ENCODE data around the gene PDZD2. TPM values are rescaled to one million over a fixed set of nuclear protein-coding genes. Genes with fewer than 3 reads are reported as not detected.

PDZD2 gene
- total and polyA plus RNA-seq, 2 experiments from 2014 or later, result 8.3 to 16.9 TPM

DNA sequence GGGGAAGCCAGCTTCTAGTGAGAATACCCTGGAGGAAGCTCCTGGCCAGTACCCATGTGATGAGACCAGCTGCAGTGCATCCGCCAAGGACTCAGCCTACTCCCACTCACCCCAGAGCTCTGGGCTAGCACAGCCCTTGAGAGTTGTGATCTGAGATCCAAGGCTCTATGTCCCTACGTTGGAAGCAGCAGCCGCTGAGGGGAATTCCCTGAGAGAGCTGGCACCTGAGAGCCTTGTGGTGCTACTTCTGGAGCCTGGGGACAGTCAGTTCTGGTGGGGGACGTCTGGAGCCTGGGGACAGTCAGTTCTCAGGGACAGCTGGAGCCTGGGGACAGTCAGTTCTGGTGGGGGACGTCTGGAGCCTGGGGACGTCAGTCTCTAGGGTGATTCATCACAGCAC is 39.2 kb downstream of the PDZD2 start:
- H3K27ac Mint-ChIP-seq, result no peak overlapping the region
- no peak for TF ChIP-seq NANOG (IDR thresholded peaks at IDR 0.05; ENCODE audit: borderline replicate concordance)
- TF ChIP-seq EZH2 (IDR thresholded peaks at IDR 0.05; ENCODE audit: low read depth, unreplicated experiment), result no peak
- no peak for TF ChIP-seq ZNF331 (CRISPR knock-in tag; IDR thresholded peaks at IDR 0.05; ENCODE audit: low read depth)
- TF ChIP-seq, protein P1, sequence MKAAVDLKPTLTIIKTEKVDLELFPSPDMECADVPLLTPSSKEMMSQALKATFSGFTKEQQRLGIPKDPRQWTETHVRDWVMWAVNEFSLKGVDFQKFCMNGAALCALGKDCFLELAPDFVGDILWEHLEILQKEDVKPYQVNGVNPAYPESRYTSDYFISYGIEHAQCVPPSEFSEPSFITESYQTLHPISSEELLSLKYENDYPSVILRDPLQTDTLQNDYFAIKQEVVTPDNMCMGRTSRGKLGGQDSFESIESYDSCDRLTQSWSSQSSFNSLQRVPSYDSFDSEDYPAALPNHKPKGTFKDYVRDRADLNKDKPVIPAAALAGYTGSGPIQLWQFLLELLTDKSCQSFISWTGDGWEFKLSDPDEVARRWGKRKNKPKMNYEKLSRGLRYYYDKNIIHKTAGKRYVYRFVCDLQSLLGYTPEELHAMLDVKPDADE (IDR thresholded peaks at IDR 0.05), result no peak
- no peak for TF ChIP-seq STAT1 (IDR thresholded peaks at IDR 0.05; ENCODE audit: unreplicated experiment)
- no peak for TF ChIP-seq CREB1 (CRISPR knock-in tag; IDR thresholded peaks at IDR 0.05; ENCODE audit: low read depth)
- TF ChIP-seq, protein P2, sequence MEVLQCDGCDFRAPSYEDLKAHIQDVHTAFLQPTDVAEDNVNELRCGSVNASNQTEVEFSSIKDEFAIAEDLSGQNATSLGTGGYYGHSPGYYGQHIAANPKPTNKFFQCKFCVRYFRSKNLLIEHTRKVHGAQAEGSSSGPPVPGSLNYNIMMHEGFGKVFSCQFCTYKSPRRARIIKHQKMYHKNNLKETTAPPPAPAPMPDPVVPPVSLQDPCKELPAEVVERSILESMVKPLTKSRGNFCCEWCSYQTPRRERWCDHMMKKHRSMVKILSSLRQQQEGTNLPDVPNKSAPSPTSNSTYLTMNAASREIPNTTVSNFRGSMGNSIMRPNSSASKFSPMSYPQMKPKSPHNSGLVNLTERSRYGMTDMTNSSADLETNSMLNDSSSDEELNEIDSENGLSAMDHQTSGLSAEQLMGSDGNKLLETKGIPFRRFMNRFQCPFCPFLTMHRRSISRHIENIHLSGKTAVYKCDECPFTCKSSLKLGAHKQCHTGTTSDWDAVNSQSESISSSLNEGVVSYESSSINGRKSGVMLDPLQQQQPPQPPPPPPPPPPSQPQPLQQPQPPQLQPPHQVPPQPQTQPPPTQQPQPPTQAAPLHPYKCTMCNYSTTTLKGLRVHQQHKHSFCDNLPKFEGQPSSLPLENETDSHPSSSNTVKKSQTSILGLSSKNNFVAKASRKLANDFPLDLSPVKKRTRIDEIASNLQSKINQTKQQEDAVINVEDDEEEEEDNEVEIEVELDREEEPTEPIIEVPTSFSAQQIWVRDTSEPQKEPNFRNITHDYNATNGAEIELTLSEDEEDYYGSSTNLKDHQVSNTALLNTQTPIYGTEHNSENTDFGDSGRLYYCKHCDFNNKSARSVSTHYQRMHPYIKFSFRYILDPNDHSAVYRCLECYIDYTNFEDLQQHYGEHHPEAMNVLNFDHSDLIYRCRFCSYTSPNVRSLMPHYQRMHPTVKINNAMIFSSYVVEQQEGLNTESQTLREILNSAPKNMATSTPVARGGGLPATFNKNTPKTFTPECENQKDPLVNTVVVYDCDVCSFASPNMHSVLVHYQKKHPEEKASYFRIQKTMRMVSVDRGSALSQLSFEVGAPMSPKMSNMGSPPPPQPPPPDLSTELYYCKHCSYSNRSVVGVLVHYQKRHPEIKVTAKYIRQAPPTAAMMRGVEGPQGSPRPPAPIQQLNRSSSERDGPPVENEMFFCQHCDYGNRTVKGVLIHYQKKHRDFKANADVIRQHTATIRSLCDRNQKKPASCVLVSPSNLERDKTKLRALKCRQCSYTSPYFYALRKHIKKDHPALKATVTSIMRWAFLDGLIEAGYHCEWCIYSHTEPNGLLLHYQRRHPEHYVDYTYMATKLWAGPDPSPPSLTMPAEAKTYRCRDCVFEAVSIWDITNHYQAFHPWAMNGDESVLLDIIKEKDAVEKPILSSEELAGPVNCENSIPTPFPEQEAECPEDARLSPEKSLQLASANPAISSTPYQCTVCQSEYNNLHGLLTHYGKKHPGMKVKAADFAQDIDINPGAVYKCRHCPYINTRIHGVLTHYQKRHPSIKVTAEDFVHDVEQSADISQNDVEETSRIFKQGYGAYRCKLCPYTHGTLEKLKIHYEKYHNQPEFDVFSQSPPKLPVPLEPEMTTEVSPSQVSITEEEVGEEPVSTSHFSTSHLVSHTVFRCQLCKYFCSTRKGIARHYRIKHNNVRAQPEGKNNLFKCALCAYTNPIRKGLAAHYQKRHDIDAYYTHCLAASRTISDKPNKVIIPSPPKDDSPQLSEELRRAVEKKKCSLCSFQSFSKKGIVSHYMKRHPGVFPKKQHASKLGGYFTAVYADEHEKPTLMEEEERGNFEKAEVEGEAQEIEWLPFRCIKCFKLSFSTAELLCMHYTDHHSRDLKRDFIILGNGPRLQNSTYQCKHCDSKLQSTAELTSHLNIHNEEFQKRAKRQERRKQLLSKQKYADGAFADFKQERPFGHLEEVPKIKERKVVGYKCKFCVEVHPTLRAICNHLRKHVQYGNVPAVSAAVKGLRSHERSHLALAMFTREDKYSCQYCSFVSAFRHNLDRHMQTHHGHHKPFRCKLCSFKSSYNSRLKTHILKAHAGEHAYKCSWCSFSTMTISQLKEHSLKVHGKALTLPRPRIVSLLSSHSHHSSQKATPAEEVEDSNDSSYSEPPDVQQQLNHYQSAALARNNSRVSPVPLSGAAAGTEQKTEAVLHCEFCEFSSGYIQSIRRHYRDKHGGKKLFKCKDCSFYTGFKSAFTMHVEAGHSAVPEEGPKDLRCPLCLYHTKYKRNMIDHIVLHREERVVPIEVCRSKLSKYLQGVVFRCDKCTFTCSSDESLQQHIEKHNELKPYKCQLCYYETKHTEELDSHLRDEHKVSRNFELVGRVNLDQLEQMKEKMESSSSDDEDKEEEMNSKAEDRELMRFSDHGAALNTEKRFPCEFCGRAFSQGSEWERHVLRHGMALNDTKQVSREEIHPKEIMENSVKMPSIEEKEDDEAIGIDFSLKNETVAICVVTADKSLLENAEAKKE (CRISPR knock-in tag; IDR thresholded peaks at IDR 0.05), result no peak
- TF ChIP-seq, protein P3, sequence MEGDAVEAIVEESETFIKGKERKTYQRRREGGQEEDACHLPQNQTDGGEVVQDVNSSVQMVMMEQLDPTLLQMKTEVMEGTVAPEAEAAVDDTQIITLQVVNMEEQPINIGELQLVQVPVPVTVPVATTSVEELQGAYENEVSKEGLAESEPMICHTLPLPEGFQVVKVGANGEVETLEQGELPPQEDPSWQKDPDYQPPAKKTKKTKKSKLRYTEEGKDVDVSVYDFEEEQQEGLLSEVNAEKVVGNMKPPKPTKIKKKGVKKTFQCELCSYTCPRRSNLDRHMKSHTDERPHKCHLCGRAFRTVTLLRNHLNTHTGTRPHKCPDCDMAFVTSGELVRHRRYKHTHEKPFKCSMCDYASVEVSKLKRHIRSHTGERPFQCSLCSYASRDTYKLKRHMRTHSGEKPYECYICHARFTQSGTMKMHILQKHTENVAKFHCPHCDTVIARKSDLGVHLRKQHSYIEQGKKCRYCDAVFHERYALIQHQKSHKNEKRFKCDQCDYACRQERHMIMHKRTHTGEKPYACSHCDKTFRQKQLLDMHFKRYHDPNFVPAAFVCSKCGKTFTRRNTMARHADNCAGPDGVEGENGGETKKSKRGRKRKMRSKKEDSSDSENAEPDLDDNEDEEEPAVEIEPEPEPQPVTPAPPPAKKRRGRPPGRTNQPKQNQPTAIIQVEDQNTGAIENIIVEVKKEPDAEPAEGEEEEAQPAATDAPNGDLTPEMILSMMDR (conservative IDR thresholded peaks at IDR 0.05; ENCODE audit: low read depth in 2 of 2), result no peak
- no peak for TF ChIP-seq ZNF114 (CRISPR knock-in tag; IDR thresholded peaks at IDR 0.05)
- TF ChIP-seq POLR2AphosphoS5 (IDR thresholded peaks at IDR 0.05; ENCODE audit: low read depth), result no peak
- no peak for TF ChIP-seq EZH2phosphoT487 (IDR thresholded peaks at IDR 0.05; ENCODE audit: unreplicated experiment)
- TF ChIP-seq JUNB (IDR thresholded peaks at IDR 0.05; ENCODE audit: unreplicated experiment), result no peak
- TF ChIP-seq, protein P4, sequence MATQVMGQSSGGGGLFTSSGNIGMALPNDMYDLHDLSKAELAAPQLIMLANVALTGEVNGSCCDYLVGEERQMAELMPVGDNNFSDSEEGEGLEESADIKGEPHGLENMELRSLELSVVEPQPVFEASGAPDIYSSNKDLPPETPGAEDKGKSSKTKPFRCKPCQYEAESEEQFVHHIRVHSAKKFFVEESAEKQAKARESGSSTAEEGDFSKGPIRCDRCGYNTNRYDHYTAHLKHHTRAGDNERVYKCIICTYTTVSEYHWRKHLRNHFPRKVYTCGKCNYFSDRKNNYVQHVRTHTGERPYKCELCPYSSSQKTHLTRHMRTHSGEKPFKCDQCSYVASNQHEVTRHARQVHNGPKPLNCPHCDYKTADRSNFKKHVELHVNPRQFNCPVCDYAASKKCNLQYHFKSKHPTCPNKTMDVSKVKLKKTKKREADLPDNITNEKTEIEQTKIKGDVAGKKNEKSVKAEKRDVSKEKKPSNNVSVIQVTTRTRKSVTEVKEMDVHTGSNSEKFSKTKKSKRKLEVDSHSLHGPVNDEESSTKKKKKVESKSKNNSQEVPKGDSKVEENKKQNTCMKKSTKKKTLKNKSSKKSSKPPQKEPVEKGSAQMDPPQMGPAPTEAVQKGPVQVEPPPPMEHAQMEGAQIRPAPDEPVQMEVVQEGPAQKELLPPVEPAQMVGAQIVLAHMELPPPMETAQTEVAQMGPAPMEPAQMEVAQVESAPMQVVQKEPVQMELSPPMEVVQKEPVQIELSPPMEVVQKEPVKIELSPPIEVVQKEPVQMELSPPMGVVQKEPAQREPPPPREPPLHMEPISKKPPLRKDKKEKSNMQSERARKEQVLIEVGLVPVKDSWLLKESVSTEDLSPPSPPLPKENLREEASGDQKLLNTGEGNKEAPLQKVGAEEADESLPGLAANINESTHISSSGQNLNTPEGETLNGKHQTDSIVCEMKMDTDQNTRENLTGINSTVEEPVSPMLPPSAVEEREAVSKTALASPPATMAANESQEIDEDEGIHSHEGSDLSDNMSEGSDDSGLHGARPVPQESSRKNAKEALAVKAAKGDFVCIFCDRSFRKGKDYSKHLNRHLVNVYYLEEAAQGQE (IDR thresholded peaks at IDR 0.05; ENCODE audit: unreplicated experiment), result no peak
- Histone ChIP-seq H3K27me3 (ENCODE audit: insufficient read depth) (no peaks in the 10 kb centered on the region), H2AFZ (no peak overlapping the region), H3F3A (replicated peaks; ENCODE audit: low read depth) (no peaks in the 10 kb centered on the region), H3K9me2 (ENCODE audit: insufficient read depth) (no peaks in the 10 kb centered on the region), H3K36me3 (ENCODE audit: insufficient read depth) (no peaks in the 10 kb centered on the region), H3K4me1 (ENCODE audit: insufficient read depth) (peaks cover 16% of the 10 kb centered on the region), H3K27ac (ENCODE audit: low read depth) (no peak overlapping the region), H3K4me2 (no peak overlapping the region), H3K4me3 (no peak overlapping the region), H4K20me1 (replicated peaks; ENCODE audit: insufficient read depth) (no peaks in the 10 kb centered on the region), H3K79me2 (replicated peaks; ENCODE audit: insufficient read depth) (no peaks in the 10 kb centered on the region)
- ATAC-seq, result no peak
- no peak for DNase-seq (ENCODE audit: low spot score)
- peaks cover 2% of the 10 kb centered on the region; the same call in 1 of the 3 replicates for H3K36me3 Mint-ChIP-seq (ENCODE audit: low read depth)
- H3K27me3 Mint-ChIP-seq (ENCODE audit: insufficient read depth, low read depth, poor library complexity), result peaks cover 3% of the 10 kb centered on the region
- H3K9me3 Mint-ChIP-seq, result peaks cover 3% of the 10 kb centered on the region; the same call in 1 of the 3 replicates
- H3K4me3 Mint-ChIP-seq, result no peak overlapping the region
- H3K4me1 Mint-ChIP-seq, result peaks cover 13% of the 10 kb centered on the region

Data from GM23338 (cell line).